Activated T-cell treated with anti-CD3 and anti-CD28 coated beads for 4 hours (primary cell): ENCODE results near the gene IGSF21.

Experiments
- DNase-seq: peaks from one replicate; pipeline ENCODE4 v3.0.0-alpha.2; 2020

The IGSF21 gene

GRCh38 chr1:18097206-18097605, 10.4 kb upstream of the IGSF21 start:
- no peak for DNase-seq

- no peak for DNase-seq
Measured at GRCh38 chr1:18099026-18099425, 8.6 kb upstream of the IGSF21 start.

- DNase-seq, result no peak
Measured at GRCh38 chr1:18100060-18100459, 7.5 kb upstream of the IGSF21 start.

- peak; percentile 7 for DNase-seq
Measured at GRCh38 chr1:18100491-18101063, 7.0 kb upstream of the IGSF21 start.

GRCh38 chr1:18101508-18101907, 6.1 kb upstream of the IGSF21 start:
- no peak for DNase-seq

- no peak for DNase-seq
Measured at GRCh38 chr1:18103788-18104421, 3.7 kb upstream of the IGSF21 start.

- no peak for DNase-seq
Measured at GRCh38 chr1:18104546-18105100, 3.0 kb upstream of the IGSF21 start.

GRCh38 chr1:18105196-18105595, 2.4 kb upstream of the IGSF21 start:
- DNase-seq, result no peak

GRCh38 chr1:18108299-18109057, 880 bp downstream of the IGSF21 start:
- no peak for DNase-seq

GRCh38 chr1:18109058-18109755, 1.6 kb downstream of the IGSF21 start:
- no peak for DNase-seq

- DNase-seq, result no peak
Measured at GRCh38 chr1:18109756-18110597, 2.4 kb downstream of the IGSF21 start.

GRCh38 chr1:18110598-18110939, 3.0 kb downstream of the IGSF21 start:
- no peak for DNase-seq

GRCh38 chr1:18110968-18111367, 3.4 kb downstream of the IGSF21 start:
- DNase-seq, result no peak

- DNase-seq, result no peak
Measured at GRCh38 chr1:18111605-18112297, 4.2 kb downstream of the IGSF21 start.

GRCh38 chr1:18112611-18113010, 5.0 kb downstream of the IGSF21 start:
- DNase-seq, result no peak

- DNase-seq, result no peak
Measured at GRCh38 chr1:18114726-18115410, 7.3 kb downstream of the IGSF21 start.

- no peak for DNase-seq
Measured at GRCh38 chr1:18116777-18117176, 9.2 kb downstream of the IGSF21 start.

- no peak for DNase-seq
Measured at GRCh38 chr1:18118078-18118477, 10.5 kb downstream of the IGSF21 start.

GRCh38 chr1:18118491-18118890, 10.9 kb downstream of the IGSF21 start:
- no peak for DNase-seq

GRCh38 chr1:18119289-18119688, 11.7 kb downstream of the IGSF21 start:
- DNase-seq, result no peak

GRCh38 chr1:18119771-18120377, 12.3 kb downstream of the IGSF21 start:
- no peak for DNase-seq
